Stimulated activated CD4-positive, alpha-beta T cell treated with anti-CD3 and anti-CD28 coated beads, Interleukin-1b, Interleukin-23, amount 100 ng/mL, for 4 hours (primary cell): ENCODE measurements around the gene DVL2.
"Not testable (repeated sequence)": the region's sequence is repeated elsewhere in the genome, so short reads cannot be mapped to it uniquely, and the experiment has no call there.

Experiments used
- DNase-seq, 2 donors: peaks; one replicate each; pipeline ENCODE4 v3.0.0-alpha.2; 2020; ENCODE audit warnings: low read depth in 2 of 2

The DVL2 gene

DNA sequence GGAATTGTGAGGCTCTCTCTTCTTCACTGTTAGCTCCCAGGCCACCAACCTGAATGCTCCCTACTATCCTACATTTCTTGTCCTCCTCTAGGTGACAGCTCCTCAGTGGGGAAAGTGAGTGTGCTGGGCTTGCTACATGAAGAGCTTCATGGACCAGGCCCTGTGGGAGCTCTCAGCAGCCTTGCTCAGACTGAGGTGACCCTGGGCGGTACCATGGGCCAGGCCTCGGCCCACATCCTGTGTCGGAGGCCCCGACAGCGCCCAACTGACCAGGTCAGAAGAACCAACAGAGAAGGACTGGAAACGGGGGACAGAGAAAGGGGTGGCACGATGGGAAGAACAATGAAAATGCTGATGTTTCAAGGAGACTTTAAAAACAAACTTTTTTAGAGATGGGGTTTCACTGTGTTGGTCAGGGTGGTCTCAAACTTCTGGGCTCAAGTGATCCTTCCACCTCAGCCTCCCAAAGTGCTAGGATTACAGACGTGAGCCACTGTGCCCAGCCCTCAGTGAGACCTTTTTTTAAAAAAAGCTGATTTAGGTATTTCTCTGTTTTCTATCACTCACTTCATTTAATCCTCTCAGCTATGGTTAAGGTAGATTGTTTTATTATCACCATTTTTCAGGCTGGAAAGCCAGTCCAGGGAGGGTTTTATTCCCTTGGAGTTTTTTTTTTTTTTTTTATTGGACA, 22.6 kb upstream of the DVL2 start:
- DNase-seq: no peak

DNA sequence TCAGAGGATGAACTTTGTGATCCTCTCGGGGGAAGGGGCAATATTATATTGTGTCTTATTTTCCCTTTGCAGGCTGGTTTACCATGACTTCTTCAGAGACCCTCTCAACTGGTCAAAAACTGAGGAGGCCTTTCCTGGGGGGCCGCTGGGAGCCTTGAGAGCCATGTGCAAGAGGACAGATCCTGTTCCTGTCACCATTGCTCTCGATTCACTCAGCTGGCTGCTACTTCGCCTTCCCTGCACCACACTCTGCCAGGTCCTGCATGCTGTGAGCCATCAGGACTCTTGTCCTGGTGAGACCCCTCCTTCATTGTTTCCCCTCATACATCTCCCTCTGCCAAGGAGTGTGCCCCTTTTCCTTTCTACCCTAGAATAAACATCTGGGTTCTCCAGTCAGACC, 20.2 kb upstream of the DVL2 start:
- no peak for DNase-seq

DNA sequence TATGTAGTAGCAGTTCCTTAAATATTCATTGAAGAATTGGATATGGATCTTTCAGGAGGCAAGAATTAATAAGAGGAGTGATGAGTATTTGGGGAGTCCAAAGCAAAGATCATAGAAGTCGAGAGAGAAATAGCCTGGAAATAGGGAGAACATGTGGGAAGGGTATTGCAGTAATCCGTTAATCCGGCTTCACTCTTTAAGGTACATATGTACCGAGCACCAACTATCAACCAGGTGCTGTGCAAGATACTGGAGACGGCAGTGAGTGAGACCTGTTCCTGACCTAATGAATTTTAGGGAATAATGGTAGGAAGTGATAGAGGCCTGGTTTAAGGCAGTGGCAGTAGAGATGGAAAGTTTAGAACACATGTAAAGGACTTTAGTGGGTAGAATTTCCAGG, 18.8 kb upstream of the DVL2 start:
- no peak for DNase-seq

DNA sequence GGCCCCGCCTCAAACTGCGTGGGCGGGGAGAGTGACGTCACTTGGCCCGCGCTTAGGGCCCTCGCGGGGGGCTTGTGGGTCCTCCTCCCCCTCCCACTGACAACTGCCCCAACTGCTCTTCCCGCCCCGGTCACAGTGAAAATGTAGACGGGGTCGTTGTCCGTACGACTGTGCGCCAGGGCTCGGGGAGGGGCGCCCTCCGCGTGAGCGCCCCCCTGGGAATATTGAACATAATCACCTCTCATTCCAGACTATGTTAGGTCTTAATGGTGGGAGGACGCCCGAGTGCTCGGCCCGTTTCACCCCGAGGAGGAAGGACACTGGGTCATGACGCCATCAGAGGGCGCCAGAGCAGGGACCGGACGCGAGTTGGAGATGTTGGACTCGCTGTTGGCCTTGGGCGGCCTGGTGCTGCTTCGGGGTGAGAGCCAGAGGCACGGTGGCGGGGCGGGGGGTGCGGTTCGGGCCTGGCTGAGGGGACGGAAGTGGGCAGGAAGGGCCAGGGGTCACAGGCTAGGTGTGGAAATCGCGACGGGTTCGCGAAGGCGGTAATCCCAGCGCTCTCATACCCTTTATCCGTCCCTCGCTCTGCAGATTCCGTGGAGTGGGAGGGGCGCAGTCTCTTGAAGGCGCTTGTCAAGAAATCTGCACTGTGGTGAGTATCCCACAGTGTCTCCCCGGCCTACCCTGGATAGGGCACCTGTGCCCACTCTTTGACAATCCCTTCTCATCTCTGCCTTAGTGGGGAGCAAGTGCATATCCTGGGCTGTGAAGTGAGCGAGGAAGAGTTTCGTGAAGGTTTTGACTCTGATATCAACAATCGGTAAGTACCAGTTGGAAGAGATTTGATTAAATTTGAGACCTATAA, 18.1 kb upstream of the DVL2 start, which contains the start of gene ELP5:
TSS of gene ELP5 (plus strand) at position 40 of the 868 bp plus-strand sequence. CDS start at position 376, 336 bp downstream.
- DNase-seq: peak; percentile 65 to 80

DNA sequence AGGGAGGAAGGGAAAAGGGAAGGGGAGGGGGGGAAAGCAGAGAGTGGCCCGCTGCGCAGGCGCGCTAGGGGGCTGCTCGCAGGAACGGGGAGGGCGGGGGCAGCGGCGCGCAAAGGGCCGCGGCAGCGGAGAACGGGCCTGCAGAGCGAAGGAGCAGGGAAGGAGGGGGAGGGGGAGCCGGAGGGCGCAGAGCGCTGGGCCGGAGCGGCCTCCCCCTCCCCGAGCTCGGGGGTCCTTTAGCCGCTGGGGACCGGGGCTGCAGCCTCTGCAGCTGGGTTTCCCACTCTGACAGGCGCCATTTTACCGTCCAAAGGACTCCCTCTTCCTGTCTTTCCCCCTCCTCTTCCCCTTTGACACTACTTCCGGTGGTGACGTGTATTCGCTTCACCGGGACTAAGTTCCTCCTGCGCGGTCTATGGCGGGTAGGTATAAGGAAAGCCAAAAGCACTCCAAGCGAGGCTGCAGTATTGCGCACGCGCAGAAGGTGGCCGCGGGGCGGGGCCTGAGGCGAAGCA, 17.4 kb upstream of the DVL2 start, which contains the start of gene CTDNEP1:
TSS of gene CTDNEP1 (minus strand) at position 74 of the 515 bp plus-strand sequence. CDS start 438 bp downstream, outside the sequence.
- DNase-seq: peak; percentile 98 to 99

DNA sequence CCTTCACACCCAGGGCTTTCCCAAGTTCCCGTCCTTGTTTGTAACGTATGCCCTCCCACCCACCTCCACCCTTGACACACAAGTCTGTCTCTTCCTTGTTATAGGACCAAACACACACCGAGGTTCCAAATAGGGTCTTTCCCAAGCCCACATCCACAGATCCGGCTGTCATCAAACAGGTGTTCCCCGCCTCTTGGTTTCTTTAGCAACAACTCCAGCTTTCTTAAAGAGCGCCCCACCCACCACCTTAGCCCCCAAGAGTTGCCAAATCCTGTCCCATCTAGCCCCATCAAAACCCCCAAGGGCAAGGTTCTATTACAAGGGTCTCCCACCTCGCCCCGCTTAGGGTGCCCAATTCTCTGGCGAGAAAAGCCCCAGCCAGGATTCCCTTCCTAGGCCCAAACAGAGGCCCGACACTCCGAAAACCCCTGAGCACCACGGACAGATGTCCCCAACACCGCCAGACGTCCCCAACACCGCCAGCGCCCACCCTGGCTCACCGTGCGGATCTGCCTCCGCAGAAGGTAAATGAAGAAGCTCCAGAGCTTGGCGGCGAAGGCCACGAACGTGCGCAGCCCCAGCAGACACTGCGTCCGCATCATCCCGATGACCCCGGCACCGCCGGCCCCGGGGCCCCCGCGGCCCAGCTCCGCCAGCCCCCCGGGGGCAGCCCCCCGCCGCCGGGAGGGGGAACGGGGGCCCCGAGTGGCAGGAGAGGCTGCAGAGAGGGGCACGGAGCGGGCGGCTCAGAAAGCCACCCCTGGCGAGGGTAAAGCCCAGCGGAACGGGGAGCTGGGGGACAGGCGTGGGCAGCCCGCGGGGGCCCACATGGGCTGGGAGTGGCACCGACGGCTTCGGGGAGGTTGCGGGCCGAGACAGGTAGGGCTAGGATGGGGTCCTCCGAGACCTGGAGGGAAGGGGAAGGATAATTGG, 16.6 kb upstream of the DVL2 start:
- peak in 1 of 2 donors; percentile 28 for DNase-seq

DNA sequence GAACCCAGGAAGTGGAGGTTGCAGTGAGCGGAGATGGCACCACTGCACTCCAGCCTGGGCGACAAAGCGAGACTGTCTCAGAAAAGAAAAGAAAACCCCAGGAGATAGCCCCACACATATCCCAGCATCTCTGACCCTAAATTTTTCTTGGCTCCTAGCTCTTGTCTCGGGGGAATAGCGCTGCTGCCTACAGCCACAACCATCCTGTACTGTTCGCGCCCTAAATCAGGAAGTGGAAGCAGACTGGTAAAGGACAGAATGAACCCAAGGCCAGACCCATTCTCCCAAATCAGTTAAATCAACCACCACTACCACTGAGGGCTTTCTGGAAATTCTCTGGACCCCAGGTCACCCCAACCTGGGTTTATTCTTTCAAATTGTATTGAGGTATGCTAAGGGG, 15.5 kb upstream of the DVL2 start:
- DNase-seq: no peak

DNA sequence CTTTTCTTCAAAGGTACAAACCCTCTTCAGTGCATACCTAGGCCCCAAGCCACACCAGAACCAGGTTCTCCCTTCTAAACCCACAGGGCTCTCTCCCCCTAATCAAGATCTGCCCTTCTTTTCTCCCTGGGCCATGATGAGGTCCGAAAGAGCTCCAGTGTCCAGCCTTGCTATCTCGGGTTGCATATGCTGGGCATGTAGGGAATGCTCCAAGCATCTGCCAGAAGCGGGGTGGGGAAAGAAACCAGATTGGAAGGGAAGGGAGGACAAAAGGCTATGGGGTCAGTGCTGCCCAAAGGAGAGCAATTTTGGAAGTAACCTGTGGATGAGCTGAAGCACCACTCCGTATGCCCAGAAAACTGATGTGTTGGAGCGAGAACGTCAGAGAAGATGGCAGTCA, 14.9 kb upstream of the DVL2 start:
- DNase-seq: no peak

DNA sequence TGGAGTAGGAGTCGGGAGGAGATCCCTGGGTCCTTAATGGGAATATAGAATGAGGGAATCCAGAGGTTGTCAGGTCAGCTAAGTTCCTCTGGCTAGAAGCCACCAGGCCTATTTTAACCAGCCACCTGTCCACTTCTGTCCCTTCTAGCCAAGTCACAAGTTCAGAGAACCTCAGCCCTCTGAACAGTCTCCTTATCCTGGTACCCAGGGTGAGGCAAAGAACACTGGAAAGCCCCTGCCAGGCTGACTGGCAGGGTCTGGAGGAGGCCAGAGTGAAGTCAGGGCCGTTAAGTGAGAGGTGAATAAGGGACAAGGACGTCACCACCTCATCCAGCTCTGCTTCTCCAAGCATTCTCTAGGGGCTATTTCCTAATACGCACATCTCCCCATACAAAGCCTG, 14.5 kb upstream of the DVL2 start:
- DNase-seq: no peak

DNA sequence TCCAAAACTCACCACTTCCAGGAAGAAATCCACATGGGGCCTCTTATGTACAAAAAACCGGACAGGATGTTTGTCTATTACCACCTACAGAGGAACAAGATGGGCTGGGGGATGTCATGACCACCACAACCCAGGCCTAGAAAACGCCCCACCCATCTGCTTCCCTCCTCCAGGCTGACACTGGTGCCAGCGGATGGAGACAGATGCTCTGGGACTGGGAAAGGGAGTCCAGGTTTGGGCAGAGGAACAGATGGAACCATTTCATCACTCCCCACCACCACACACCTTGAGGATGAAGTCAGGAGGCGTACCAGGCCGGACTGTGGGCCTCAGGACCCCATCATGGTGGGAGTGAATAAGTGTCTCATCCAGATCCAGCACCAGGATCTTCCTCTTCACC, 12.5 kb upstream of the DVL2 start:
- DNase-seq: no peak

DNA sequence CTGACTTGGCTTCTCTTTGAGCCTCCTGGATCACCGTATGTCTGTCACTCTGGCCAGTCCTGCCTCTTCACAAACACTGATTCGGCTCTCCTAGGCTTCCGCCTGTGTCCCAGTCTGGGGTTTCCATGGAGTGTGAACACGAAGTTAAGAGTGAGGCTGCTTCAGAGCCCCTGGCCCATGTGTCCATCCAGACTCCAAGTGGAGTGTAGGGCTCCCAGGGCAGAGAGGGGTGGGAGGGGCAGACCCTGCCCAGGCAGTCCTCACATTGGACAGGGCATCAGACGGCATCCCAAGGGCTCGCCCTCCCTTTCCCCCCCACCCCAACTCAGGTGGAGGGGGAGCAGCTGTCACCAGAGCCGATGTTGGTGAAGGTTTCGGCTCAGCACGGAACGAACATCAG, 9.5 kb upstream of the DVL2 start:
- DNase-seq: not testable (repeated sequence)

DNA sequence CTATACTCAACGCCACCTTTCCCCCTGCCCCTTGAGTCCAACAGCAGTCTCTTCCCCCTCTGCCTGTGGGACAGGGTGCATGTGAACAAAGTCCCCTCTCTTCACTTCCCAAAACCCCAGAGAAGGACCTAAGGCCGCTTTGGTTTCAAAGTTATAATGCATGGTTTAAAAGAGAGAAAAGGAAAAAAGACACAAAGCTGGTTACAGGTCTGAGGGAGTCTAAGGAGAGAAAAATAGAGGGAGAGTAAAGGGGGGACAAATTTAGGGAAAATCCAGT, 9.1 kb upstream of the DVL2 start:
- DNase-seq: no peak

DNA sequence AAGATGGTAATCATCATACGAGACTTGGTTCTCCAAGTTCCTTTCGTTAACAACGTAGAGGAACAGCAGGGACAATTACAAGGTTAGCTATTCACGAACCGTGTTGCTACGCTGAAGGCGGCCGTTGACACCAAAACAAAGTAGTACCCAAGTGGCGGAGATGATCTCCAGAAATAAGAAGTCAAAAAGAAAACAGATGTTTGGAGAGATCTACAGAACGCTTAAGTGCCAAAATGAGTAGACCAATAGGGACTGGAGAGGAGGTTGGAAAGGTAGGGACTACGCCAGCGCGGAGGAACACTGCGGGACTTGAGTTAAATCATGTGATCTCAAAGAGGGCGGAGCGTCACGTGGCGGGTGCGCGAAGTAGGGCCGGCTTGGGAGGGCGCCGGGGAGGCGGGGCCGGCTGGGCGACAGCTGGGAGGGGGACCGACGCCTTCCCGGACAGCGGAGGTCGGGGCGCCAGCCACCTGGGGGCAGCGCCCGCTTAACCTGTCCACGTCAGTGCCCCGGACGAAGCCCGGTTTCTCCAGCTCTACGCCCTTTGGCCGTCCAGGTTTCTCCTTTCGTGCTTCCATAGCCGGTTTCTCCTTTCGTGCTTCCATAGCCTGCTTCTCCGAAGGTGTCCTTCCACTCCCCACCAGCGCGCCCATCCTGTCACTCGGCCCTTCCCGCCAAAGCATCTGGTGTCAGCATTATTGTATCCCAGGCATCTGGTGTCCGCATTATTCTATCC, 8.6 kb upstream of the DVL2 start:
- peak; percentile 85 to 90 for DNase-seq

DNA sequence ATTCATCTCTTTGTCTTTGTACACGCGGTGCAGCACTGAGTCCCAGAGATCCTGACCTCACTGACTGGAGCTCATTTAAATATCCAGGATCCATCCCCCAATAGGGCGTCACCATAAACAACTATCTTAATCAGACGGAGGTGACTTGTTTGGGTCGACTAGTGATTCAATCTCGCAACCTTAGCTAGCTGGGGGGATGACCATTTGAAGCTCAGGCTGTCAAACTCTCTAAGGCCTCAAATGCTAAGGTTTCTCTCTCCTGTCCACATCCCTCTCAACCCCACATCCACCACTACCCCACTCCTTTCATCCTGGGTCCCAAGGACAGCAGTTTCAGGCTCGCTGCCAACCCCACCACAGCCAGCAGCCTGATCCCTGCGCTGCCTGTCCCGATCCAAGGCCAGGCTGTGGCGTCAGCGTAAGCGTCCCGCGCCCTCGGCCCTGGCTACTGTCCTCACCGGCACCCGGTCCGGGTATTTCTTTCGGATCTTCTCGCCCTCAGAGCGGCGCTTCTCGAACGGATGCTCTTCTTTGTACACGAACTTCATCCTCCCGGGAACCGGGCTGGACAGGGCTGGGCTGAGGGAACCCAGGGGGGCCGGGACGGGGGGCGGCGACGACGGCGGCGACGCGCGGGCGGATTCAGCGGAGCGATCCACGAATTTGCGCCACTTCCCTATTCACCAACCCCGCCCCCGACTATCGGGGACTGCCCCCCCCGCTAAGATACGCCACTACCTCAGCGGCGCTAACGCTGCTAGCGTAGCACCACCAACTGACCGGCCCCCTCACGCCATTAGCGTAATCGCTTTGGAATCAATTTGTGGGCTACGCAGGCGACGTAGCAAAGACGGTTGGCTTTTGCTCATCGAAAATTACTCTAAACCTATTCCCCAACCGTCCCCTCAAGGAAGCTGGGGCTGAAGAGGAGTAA, 7.7 kb upstream of the DVL2 start, which contains the start of gene GABARAP:
TSS of gene GABARAP (minus strand) at position 667 of the 934 bp plus-strand sequence. CDS start at position 548, 119 bp downstream.
- peak; percentile 90 to 97 for DNase-seq

DNA sequence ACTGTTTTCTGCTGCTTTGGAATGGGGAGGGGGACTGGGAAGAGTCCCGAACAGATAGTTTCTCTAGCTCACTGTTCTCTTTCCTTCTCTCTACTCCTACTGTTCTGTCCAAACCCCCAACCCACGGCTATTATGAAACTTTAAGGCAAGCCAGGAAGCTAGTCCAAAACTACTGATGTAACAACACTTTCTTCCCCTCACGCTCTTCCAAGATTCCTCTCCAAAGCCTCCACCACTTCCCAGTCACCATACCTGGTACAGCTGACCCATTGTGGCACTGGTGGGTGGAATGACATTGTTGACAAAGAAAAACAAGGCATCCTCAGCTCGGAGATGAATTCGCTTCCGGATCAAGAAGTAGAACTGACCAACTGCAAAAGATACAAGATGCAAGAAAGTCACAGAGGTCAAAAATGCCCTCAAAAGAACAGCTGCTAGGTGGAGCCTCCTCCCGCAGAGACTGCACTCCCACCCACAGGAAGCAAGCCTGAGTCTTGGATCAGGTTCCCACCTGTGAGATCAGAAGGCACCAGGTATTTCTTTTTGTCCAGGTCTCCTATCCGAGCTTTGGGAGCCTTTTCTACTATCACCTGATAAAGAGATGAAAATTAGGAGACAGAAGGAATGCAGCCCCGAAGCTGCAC, 6.9 kb upstream of the DVL2 start:
- no peak for DNase-seq

DNA sequence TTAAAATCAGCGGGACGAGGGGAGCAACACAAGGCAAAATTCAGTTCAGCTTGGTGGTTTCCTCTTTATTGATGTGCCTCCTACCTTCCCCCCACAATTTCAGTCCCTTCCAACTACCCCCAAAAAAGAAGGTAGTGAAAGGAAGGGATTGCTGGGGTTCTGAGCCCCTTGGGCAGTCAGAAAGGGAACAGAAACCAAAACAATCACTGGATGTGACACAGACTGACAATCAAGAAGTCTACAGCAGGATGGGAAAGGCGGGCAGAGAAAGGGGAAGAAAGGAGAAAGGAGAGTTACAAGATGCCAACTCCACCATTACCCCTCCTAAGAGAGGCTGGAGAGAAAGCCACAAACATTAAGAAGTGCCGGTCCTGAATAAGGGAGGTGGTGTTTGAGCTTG, 6.1 kb upstream of the DVL2 start:
- no peak for DNase-seq

DNA sequence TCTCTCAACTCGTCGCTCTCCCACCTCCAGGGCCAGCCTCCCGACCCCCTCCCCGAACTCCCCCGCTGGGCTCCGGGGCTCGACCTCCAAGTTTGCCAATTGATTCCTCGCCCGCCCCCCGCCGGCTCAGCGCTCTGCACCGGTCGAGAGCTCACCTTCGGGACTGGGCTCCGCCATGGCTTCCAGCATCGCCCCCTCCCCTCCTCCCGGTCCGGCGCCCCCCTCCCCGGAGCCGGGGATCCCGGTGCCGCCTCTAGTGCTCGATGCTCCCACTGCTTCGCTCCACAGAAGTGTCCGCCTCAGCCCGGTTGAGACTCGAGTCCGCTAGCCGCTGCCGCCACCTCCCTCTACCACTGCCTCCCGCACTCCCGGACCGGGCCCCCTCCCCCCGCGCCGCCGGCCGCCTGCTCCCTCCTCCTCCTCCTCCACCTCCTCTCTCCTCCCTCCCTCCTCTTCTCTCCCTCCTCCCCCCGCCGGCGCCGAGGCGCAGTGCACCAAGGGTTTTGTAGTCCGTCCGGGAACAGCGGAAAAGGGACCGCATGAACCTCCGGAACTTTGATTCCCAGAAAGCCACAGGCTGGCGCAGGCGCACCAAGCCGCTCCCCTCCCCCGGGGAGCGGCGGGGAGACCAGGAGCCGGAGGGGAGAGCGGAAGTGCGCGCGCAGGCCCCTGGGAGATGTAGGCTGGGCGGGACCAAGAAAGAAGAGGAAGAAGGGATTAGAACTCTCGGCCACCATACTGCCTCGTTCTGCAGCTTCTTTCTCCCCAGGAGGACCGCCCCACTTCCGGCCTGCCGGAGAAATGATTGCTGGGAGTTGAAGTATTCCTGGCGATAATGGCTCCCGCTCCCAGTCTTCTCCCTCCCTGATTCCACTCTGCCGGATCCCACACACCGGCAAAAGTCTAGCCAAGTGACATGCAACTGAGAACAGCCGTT, 5.0 kb upstream of the DVL2 start, which contains the start of gene PHF23:
TSS of gene PHF23 (minus strand) at position 367 of the 937 bp plus-strand sequence. CDS start at position 189, 178 bp downstream.
- peak; percentile 95 to 96 for DNase-seq
